Gastroesophageal sphincter (tissue), 4 donors: Measurements from ENCODE around the gene ANO9. TPM values are rescaled to one million over a fixed set of nuclear protein-coding genes. Genes with fewer than 3 reads are reported as not detected.

Source experiments
- ATAC-seq: fragments of 150-250 bp; one replicate; pipeline ENCODE4 v1.9.1; 2016; ENCODE audit warnings: mild to moderate bottlenecking, moderate library complexity
- H3K27ac ChIP-seq, 4 donors: fragments of 200-600 bp; sonication (generic) in 3 of 4; 1 replicate in 3 of 4; 2 replicates in 1 of 4; pipeline ENCODE4 v1.5.1; 2016 to 2019
- H3K27me3 ChIP-seq: fragments of 200-600 bp; sonication (generic); one replicate; pipeline ENCODE4 v1.5.1; 2019
- H3K36me3 ChIP-seq, 2 donors: fragments of 200-600 bp; sonication (generic); one replicate each; pipeline ENCODE4 v1.5.1; 2019; ENCODE audit warnings: control low read depth in 1 of 2
- H3K4me1 ChIP-seq, 3 donors: fragments of 200-600 bp; sonication (generic); 1 replicate in 2 of 3; 2 replicates in 1 of 3; pipeline ENCODE4 v1.5.1; 2016 to 2019; ENCODE audit warnings: control low read depth in 2 of 3
- H3K4me3 ChIP-seq, 2 donors: fragments of 200-600 bp; sonication (generic); one replicate each; pipeline ENCODE4 v1.5.1; 2019; ENCODE audit warnings: mild to moderate bottlenecking in 1 of 2, moderate library complexity in 1 of 2
- H3K9me3 ChIP-seq, 3 donors: fragments of 200-600 bp; sonication (generic); one replicate each; pipeline ENCODE4 v1.5.1; 2017 to 2019; ENCODE audit warnings: control low read depth in 2 of 3
- CTCF ChIP-seq, 4 experiments: fragments of 200-600 bp in 2 of 4; fragments of 450-650 bp in 2 of 4; sonication (generic) in 1 of 4; IDR thresholded peaks; one replicate each; pipeline ENCODE4 v1.5.1; 2017 to 2019; ENCODE audit warnings: antibody characterized with exemption in 4 of 4, mild to moderate bottlenecking in 2 of 4, moderate library complexity in 2 of 4
- EP300 ChIP-seq: sonication (generic); formaldehyde crosslinking; IDR thresholded peaks from one replicate; pipeline ENCODE4 v1.6.1; 2017; ENCODE audit warnings: antibody characterized with exemption, mild to moderate bottlenecking
- POLR2A ChIP-seq, 2 donors: fragments of 450-650 bp; IDR thresholded peaks; one replicate each; pipeline ENCODE4 v1.6.1; 2017; ENCODE audit warnings: antibody characterized with exemption in 2 of 2, mild to moderate bottlenecking in 2 of 2, moderate library complexity in 1 of 2
- POLR2AphosphoS5 ChIP-seq: sonication (generic); formaldehyde crosslinking; IDR thresholded peaks from one replicate; pipeline ENCODE4 v1.6.1; 2017; ENCODE audit warnings: antibody characterized with exemption
- WGBS, 2 donors: methylation state at CpG; one replicate each; pipeline ENCODE4 v1.1.5; 2018; ENCODE audit warnings: low coverage in 1 of 2; 5-methylcytosine and 5-hydroxymethylcytosine counted together
- total RNA-seq, 4 donors: library from RNA; depleted of rRNA; stranded (reverse); fragments of >200 nt; gene quantifications; one replicate each; pipeline ENCODE4 v1.1.0, GENCODE V29; 2016

The ANO9 gene
- total RNA-seq, 4 donors from 2014 or later, result 0.22 to 0.94 (median 0.47) TPM; not detected in 1

- no CpG with 5 or more reads among the region's 35 CpGs for WGBS, 2 donors
- Histone ChIP-seq H3K4me1 (no peaks in the 10 kb centered on the region), H3K9me3 (no peaks in the 10 kb centered on the region), H3K36me3 (peaks cover 0 to 23% of the 10 kb centered on the region in 2 donors), H3K27ac (no peak overlapping the region), H3K4me3 (no peak overlapping the region), H3K27me3 (peaks cover 16% of the 10 kb centered on the region)
- no peak for ATAC-seq
- no peak for TF ChIP-seq POLR2A (IDR thresholded peaks at IDR 0.05)
- TF ChIP-seq EP300, result no peak
- no peak for TF ChIP-seq CTCF (IDR thresholded peaks at IDR 0.05)
- TF ChIP-seq POLR2AphosphoS5, result no peak
Observed at GRCh38 chr11:380095-380480, 61.7 kb downstream of the ANO9 start.

GRCh38 chr11:379205-380094 lies 62.4 kb downstream of the ANO9 start:
- H3K27me3 ChIP-seq, result peaks cover 16% of the 10 kb centered on the region
- WGBS, 2 donors, result 85 to 92% methylated on average over 4 to 11 of the region's 87 CpGs
- peaks cover 0 to 23% of the 10 kb centered on the region in 2 donors for H3K36me3 ChIP-seq
- TF ChIP-seq POLR2AphosphoS5 (no peak), EP300 (no peak), CTCF (IDR thresholded peaks at IDR 0.05) (no peak), POLR2A (IDR thresholded peaks at IDR 0.05) (no peak)
- no peaks in the 10 kb centered on the region for H3K9me3 ChIP-seq
- no peak overlapping the region for H3K4me3 ChIP-seq
- ATAC-seq, result no peak
- no peak overlapping the region for H3K27ac ChIP-seq
- no peaks in the 10 kb centered on the region for H3K4me1 ChIP-seq

GRCh38 chr11:377883-378500 lies 63.8 kb downstream of the ANO9 start:
- Histone ChIP-seq H3K9me3 (no peaks in the 10 kb centered on the region), H3K36me3 (peaks cover 0 to 29% of the 10 kb centered on the region in 2 donors), H3K27me3 (peaks cover 16% of the 10 kb centered on the region), H3K27ac (no peak overlapping the region), H3K4me3 (no peak overlapping the region), H3K4me1 (no peaks in the 10 kb centered on the region)
- 79 to 84% methylated on average over 3 to 8 of the region's 11 CpGs for WGBS, 2 donors
- no peak for ATAC-seq
- TF ChIP-seq POLR2A (IDR thresholded peaks at IDR 0.05), result no peak
- no peak for TF ChIP-seq EP300
- TF ChIP-seq CTCF (IDR thresholded peaks at IDR 0.05), result no peak
- TF ChIP-seq POLR2AphosphoS5, result no peak

GRCh38 chr11:377174-377865 lies 64.5 kb downstream of the ANO9 start:
- 93% methylated on average over 5 of the region's 44 CpGs; no CpG with 5 or more reads in 1 of the 2 donors for WGBS, 2 donors
- Histone ChIP-seq H3K4me3 (no peak overlapping the region), H3K36me3 (peaks cover 0 to 29% of the 10 kb centered on the region in 2 donors), H3K9me3 (no peaks in the 10 kb centered on the region), H3K27ac (no peak overlapping the region), H3K27me3 (peaks cover 16% of the 10 kb centered on the region), H3K4me1 (no peaks in the 10 kb centered on the region)
- no peak for ATAC-seq
- no peak for TF ChIP-seq POLR2A (IDR thresholded peaks at IDR 0.05)
- TF ChIP-seq EP300, result no peak
- TF ChIP-seq CTCF (IDR thresholded peaks at IDR 0.05), result no peak
- no peak for TF ChIP-seq POLR2AphosphoS5
